A549 (cell line): Measurements from ENCODE around the gene TTC27. TPM values are rescaled to one million over a fixed set of nuclear protein-coding genes. Genes with fewer than 3 reads are reported as not detected.

Source experiments
- ATAC-seq, 2 experiments: fragments of 200-7000 bp in 1 of 2; fragments of >200 bp in 1 of 2; cut with Nextera tagmentation in 1 of 2; cut with Tn5 transposase in 1 of 2; 3 replicates each; pipeline versions ENCODE4 v1.8.0 to v1.9.1; 2018 to 2020; ENCODE audit warnings: mild to moderate bottlenecking in 1 of 2, moderate library complexity in 1 of 2
- CTCF ChIA-PET: fragments of 300-600 bp; sonication (Branson Sonifier 250); formaldehyde crosslinking; extraction: SDS; loops from one replicate; lab custom pipeline; 2021; ENCODE audit warnings: antibody characterized with exemption, inconsistent platforms; lab: Yijun Ruan, JAX
- POLR2A ChIA-PET: fragments of 350-600 bp; formaldehyde crosslinking; extraction: SDS; loops from one replicate; lab custom pipeline; 2021; ENCODE audit warnings: antibody characterized with exemption, inconsistent platforms; lab: Yijun Ruan, JAX
- DNase-seq, 2 experiments: peaks; one replicate each; pipeline versions ENCODE4 v3.0.0 to v3.0.0-alpha.2; 2011 to 2016; ENCODE audit warnings: low read depth in 1 of 2, low spot score in 1 of 2
- FAIRE-seq: peaks from 2 replicates; lab custom pipeline; 2011; peaks lifted over from hg19 to GRCh38; lab: Jason Lieb, UNC
- H3K27ac ChIP-seq, 2 experiments: fragments of >200 bp; sonication (Bioruptor Twin); formaldehyde crosslinking; 3 replicates each; pipeline ENCODE4 v1.5.1; 2016 to 2017
- H3K4me1 ChIP-seq: fragments of >200 bp; sonication (Bioruptor Twin); formaldehyde crosslinking; 3 replicates; pipeline ENCODE4 v1.6.1; 2016
- H3K4me2 ChIP-seq: fragments of >200 bp; sonication (Bioruptor Twin); formaldehyde crosslinking; 3 replicates; pipeline ENCODE4 v1.6.1; 2016
- H3K4me3 ChIP-seq: fragments of >200 bp; sonication (Bioruptor Twin); formaldehyde crosslinking; 3 replicates; pipeline ENCODE4 v1.5.1; 2016
- H3K9me3 ChIP-seq: fragments of >200 bp; sonication (Bioruptor Twin); formaldehyde crosslinking; 3 replicates; pipeline ENCODE4 v1.6.1; 2016
- BHLHE40 ChIP-seq: IDR thresholded peaks from 2 replicates; pipeline ENCODE4 v1.6.1; 2012; ENCODE audit warnings: low read depth, low read length, inconsistent platforms
- CBX8 ChIP-seq: fragments of 200-600 bp; sonication (generic); IDR thresholded peaks from 2 replicates; pipeline ENCODE4 v1.6.1; 2016
- CHD4 ChIP-seq: fragments of 200-600 bp; sonication (generic); IDR thresholded peaks from 2 replicates; pipeline ENCODE4 v1.6.1; 2016; ENCODE audit warnings: antibody characterized with exemption, mild to moderate bottlenecking, borderline replicate concordance
- E2F6 ChIP-seq: IDR thresholded peaks from 2 replicates; pipeline ENCODE4 v1.6.1; 2012; ENCODE audit warnings: low read depth, borderline replicate concordance
- ELK1 ChIP-seq: fragments of 150-350 bp; IDR thresholded peaks from 2 replicates; pipeline ENCODE4 v1.6.1; 2014; ENCODE audit warnings: low read depth, mild to moderate bottlenecking, low read length
- FOSB ChIP-seq: fragments of 250-450 bp; sonication (Bioruptor Pico); IDR thresholded peaks from 2 replicates; pipeline ENCODE4 v1.5.0; 2020; ENCODE audit warnings: mild to moderate bottlenecking, moderate library complexity
- JUNB ChIP-seq: fragments of >200 bp; sonication (Bioruptor Twin); formaldehyde crosslinking; IDR thresholded peaks from 2 replicates; pipeline ENCODE4 v1.6.1; 2016
- KDM5A ChIP-seq: fragments of 200-600 bp; sonication (generic); IDR thresholded peaks from 2 replicates; pipeline ENCODE4 v1.6.1; 2016; ENCODE audit warnings: antibody characterized with exemption, mild to moderate bottlenecking
- POLR2A ChIP-seq: IDR thresholded peaks from 2 replicates; pipeline ENCODE4 v1.6.1; 2012; ENCODE audit warnings: mild to moderate bottlenecking, low read length
- RCOR1 ChIP-seq: fragments of 150-350 bp; IDR thresholded peaks from 2 replicates; pipeline ENCODE4 v1.6.1; 2014; ENCODE audit warnings: antibody characterized with exemption, low read length, low read depth
- REST ChIP-seq: fragments of 200-600 bp; sonication (generic); IDR thresholded peaks from 2 replicates; pipeline ENCODE4 v1.6.1; 2016; ENCODE audit warnings: antibody characterized with exemption, mild to moderate bottlenecking, moderate library complexity
- RFX5 ChIP-seq: fragments of 450-650 bp; IDR thresholded peaks from 2 replicates; pipeline ENCODE4 v1.7.1; 2014; ENCODE audit warnings: antibody characterized with exemption, mild to moderate bottlenecking, moderate library complexity
- SMC3 ChIP-seq: fragments of >200 bp; sonication (Bioruptor Twin); formaldehyde crosslinking; IDR thresholded peaks from 3 replicates; pipeline ENCODE4 v1.6.1; 2018; ENCODE audit warnings: inconsistent platforms
- TFCP2L1 ChIP-seq: fragments of 250-450 bp; sonication (Bioruptor Pico); IDR thresholded peaks from 2 replicates; pipeline ENCODE4 v1.5.0; 2021; ENCODE audit warnings: mild to moderate bottlenecking
- TP53 ChIP-seq: fragments of 250-450 bp; sonication (Bioruptor Pico); IDR thresholded peaks from 2 replicates; pipeline ENCODE4 v1.5.0; 2021; ENCODE audit warnings: mild to moderate bottlenecking, moderate library complexity
- USF2 ChIP-seq: fragments of 450-650 bp; IDR thresholded peaks from 2 replicates; pipeline ENCODE4 v1.6.1; 2014; ENCODE audit warnings: antibody characterized with exemption
- WGBS: methylation state at CpG from one replicate; pipeline ENCODE4 v1.1.6; 2017; ENCODE audit errors: missing lambda C conversion rate; 5-methylcytosine and 5-hydroxymethylcytosine counted together
- polyA plus RNA-seq, 4 experiments: library from polyadenylated mRNA; depleted of rRNA in 3 of 4; stranded (reverse); fragments of >200 nt; fragmentation: RNase III in 1 of 4; extraction: RNeasy Plus Mini Kit Qiagen cat#74134 plus additional on column Dnase treatment in 1 of 4; gene quantifications; 2 replicates in 3 of 4; 3 replicates in 1 of 4; pipeline ENCODE4 v1.2.3, GENCODE V29; 2011 to 2017

Gene TTC27
- polyA plus RNA-seq, 2 of the 4 experiments (the other 2 are of a cell fraction) = 21.7 to 56.2 TPM

- no peak for FAIRE-seq
- H3K4me2 ChIP-seq = no peak overlapping the region
- H3K9me3 ChIP-seq = peaks cover 6% of the 10 kb centered on the region; the same call in 1 of the 3 replicates
- H3K27ac ChIP-seq = no peak overlapping the region
- 65% methylated on average over 2 of the region's 2 CpGs for WGBS
- CTCF ChIA-PET = interaction anchor here (1.2 to 1.5 kb wide), 2 partner anchors 9 to 25 kb away, joined by 3 read pairs; no protein-coding TSS in a partner anchor
- TF ChIP-seq SMC3 (no peak), TFCP2L1 (CRISPR knock-in tag) (no peak), BHLHE40 (no peak), ELK1 (no peak), POLR2A (no peak), JUNB (no peak), CBX8 (no peak), REST (no peak), KDM5A (no peak), E2F6 (no peak), CHD4 (no peak), FOSB (CRISPR knock-in tag) (no peak), USF2 (no peak), RCOR1 (no peak)
- no peaks in the 10 kb centered on the region for H3K4me1 ChIP-seq
- no peak for DNase-seq
- POLR2A ChIA-PET = no interaction called here
- no peak overlapping the region for H3K4me3 ChIP-seq
- no peak for ATAC-seq
Observed at GRCh38 chr2:32833709-32834108, 205.9 kb downstream of the TTC27 start.

GRCh38 chr2:32835148-32835547, 207.3 kb downstream of the TTC27 start:
- no peak overlapping the region for H3K4me2 ChIP-seq
- no peak for ATAC-seq
- no peak for TF ChIP-seq RFX5
- no peak for TF ChIP-seq TP53 (CRISPR knock-in tag)
- TF ChIP-seq, all 56 proteins: peak for 0
- DNase-seq (no peak), FAIRE-seq (no peak)
- Histone ChIP-seq H3K4me1 (no peaks in the 10 kb centered on the region), H3K4me3 (no peak overlapping the region), H3K27ac (no peak overlapping the region), H3K9me3 (no peaks in the 10 kb centered on the region)
- ChIA-PET CTCF (interaction anchor here (1.2 kb wide), 1 partner anchor 9 kb away, joined by 3 read pairs; no protein-coding TSS in a partner anchor), POLR2A (no interaction called here)
- WGBS = 56% methylated on average over 3 of the region's 3 CpGs

- POLR2A ChIA-PET = no interaction called here
- CTCF ChIA-PET = interaction anchor here (1.1 kb wide), 1 partner anchor 45 kb away, joined by 3 read pairs; no protein-coding TSS in a partner anchor
- Histone ChIP-seq H3K4me2 (no peak overlapping the region), H3K4me1 (no peaks in the 10 kb centered on the region), H3K4me3 (no peak overlapping the region), H3K9me3 (no peaks in the 10 kb centered on the region), H3K27ac (no peak overlapping the region)
- TF ChIP-seq KDM5A = no peak
- FAIRE-seq (no peak), DNase-seq (no peak), ATAC-seq (no peak)
- WGBS = 82% methylated on average over 5 of the region's 5 CpGs
Observed at GRCh38 chr2:32836933-32837332, 209.1 kb downstream of the TTC27 start.
